T-helper 17 cell (primary cell): ENCODE results near the gene PDE9A. TPM values are rescaled to one million over a fixed set of nuclear protein-coding genes. Genes with fewer than 3 reads are reported as not detected.
A peak's percentile ranks its signal among the peaks of the same experiment; 100 is the strongest.

Experiments
- ATAC-seq: fragments of 150-1000 bp; cut with Tn5 transposase; 2 replicates; pipeline ENCODE4 v1.10.0; 2021; ENCODE audit warnings: mild to moderate bottlenecking, moderate library complexity
- DNase-seq, 3 donors: peaks; one replicate each; pipeline versions ENCODE4 v3.0.0 to v3.0.0-alpha.2; 2020 to 2021
- H3K9me3 ChIP-seq: one replicate; pipeline ENCODE4 v1.7.0; 2013; ENCODE audit warnings: low read length, mild to moderate bottlenecking; ENCODE audit not compliant: control insufficient read depth, poor library complexity, severe bottlenecking
- H3K27ac Mint-ChIP-seq: one replicate; pipeline ENCODE4 v1.8.0; 2022; ENCODE audit warnings: mild to moderate bottlenecking, moderate library complexity, mixed read lengths
- H3K27me3 Mint-ChIP-seq: one replicate; pipeline ENCODE4 v1.8.0; 2022; ENCODE audit warnings: mixed read lengths
- H3K36me3 Mint-ChIP-seq: one replicate; pipeline ENCODE4 v1.8.0; 2022; ENCODE audit warnings: low read depth, mixed read lengths
- H3K4me1 Mint-ChIP-seq: one replicate; pipeline ENCODE4 v1.8.0; 2022; ENCODE audit warnings: mild to moderate bottlenecking, mixed read lengths
- H3K4me3 Mint-ChIP-seq: one replicate; pipeline ENCODE4 v1.8.0; 2022; ENCODE audit warnings: mild to moderate bottlenecking, moderate library complexity, mixed read lengths
- total RNA-seq, 4 donors: library from RNA in 2 of 4; stranded (reverse) in 2 of 4; gene quantifications; one replicate each; pipeline ENCODE4 v1.2.3 and lab custom pipeline; 2022 to 2026

The PDE9A gene
- total RNA-seq, 2 donors from 2014 or later = 4.9 to 6.6 TPM

DNA sequence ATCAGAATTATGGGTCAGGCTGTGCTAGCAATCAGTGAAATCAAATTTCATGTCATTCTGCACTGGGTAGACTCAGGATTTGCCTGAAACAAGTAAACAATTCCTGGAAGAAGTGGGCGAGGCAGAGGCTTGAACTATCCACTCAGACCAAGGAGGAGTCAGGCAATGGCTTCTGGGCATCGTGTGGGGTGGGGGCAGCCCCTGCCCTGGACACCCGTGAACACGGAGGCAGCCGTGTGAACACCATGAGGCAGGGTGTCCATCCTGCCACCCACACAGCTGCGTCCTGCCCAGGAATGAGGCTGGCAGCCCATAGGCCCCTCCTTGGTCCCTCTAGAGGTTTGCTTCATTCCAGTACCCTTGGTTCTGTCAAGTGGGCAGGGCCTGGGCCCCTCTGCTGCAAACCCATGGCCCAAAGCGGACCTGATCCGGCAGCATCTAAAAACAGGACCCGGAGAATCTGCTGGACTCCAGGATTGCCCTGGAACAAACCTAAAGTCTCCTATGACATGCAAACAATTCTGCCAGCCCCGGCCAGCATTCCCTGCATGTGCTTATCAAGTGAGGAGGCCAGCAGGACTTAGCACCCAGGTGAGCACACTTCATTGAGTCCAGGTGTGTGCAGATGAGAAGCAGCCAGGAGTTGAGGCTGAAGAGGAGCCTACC is 69.5 kb downstream of the PDE9A start:
- Mint-ChIP-seq H3K36me3 (peaks cover 2% of the 10 kb centered on the region), H3K27ac (peak overlapping the region; percentile 81), H3K4me3 (no peak overlapping the region), H3K4me1 (peaks cover 15% of the 10 kb centered on the region), H3K27me3 (no peaks in the 10 kb centered on the region)
- no peak for ATAC-seq
- DNase-seq = no peak
- H3K9me3 ChIP-seq = no peaks in the 10 kb centered on the region

DNA sequence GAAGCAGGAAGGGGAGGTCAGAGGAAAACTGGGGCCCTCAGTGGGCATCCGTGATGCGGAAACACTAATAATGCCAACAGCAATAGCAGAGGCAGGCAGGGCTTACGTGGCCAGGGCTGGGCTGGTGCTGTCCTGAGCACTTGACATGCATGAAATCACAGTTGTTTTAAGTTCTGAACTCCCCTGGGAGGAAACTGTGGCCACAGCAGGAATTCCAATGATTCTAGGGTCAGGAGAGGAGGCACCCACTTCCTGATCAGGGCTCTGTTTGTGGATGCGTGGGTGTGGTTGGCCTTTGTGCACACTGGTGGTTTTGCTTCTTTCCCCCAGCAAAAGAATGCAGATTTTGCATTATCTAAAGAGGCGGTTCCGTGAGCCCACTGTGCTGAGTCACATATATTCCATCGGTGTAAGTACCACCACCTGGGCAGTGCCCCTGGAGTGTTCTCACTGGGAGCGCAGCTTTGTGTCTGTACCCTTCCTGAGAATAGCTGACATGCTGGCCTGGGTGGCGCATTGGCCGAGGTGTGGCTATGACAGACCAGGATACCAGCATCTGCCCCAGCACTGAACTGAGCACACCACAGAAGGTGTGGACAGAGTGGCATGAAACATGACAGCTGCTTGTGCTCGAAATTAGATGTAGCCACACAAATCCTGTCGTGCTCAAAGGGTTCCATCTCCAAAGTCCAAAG is 71.0 kb downstream of the PDE9A start:
- Mint-ChIP-seq H3K36me3 (peaks cover 4% of the 10 kb centered on the region), H3K27me3 (no peaks in the 10 kb centered on the region), H3K27ac (no peak overlapping the region), H3K4me3 (no peak overlapping the region), H3K4me1 (peaks cover 15% of the 10 kb centered on the region)
- no peaks in the 10 kb centered on the region for H3K9me3 ChIP-seq
- ATAC-seq (no peak), DNase-seq (no peak)

DNA sequence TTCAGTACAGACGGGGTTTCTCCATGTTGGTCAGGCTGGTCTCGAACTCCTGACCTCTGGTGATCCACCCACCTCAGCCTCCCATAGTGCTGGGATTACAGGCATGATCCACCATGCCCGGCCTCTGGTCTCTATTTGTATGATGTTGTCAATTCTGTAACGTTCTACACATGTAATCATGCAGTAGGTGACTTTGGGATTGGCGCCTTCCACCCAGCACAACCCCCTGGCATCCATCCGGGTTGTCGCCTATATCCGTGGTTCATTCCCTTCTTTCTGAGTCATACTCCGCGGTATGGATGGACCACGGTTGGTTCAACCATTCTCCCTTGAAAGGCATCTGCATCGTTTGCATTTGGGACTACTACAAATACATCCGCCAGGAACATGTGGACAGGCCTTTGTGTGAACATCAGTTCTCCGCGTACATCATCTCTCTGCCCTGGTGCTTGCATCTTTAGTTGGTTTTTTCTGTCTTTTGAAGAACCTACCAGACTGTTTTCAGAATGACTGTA is 72.1 kb downstream of the PDE9A start:
- no peak for DNase-seq
- no peaks in the 10 kb centered on the region for H3K9me3 ChIP-seq
- peaks cover 15% of the 10 kb centered on the region for H3K4me1 Mint-ChIP-seq
- H3K36me3 Mint-ChIP-seq = peaks cover 8% of the 10 kb centered on the region
- no peaks in the 10 kb centered on the region for H3K27me3 Mint-ChIP-seq
- no peak overlapping the region for H3K4me3 Mint-ChIP-seq
- no peak overlapping the region for H3K27ac Mint-ChIP-seq
- no peak for ATAC-seq

DNA sequence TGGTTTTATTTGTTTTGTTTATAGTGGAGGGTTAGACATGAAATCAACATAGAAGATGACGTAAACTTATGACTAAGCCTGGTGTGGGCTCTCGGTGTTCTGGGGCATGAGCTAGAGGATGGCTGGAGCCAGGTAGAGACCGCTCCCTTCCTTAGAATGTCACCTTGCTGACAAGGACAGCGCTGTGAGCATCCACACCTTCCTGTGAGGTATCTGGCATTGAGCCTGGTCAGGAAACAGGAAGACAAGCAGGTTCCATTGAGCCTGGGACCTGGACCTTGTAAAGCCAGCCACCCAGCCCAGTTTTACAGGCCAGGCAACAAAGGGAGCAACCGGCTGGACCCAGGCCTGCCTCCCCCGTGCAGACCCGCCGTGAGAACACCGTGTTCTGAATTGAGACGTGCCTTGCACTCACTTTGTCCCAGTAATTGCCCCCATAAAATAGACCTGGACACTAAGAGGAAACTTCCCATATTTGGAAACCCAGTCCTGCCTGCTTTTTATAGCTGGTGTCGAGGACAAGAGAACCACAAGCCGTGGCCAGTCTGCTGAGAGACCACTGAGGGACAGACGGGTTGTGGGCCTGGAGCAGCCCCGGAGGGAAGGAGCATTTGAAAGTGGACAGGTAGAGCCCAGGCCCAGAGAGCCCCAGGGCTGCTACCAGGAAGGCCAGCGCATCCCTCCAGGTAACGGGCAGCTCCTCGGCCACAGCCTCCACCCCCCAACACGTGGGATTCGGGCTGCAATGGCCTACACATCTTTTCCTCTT is 78.0 kb downstream of the PDE9A start:
- Mint-ChIP-seq H3K36me3 (peaks cover 8% of the 10 kb centered on the region), H3K4me3 (no peak overlapping the region), H3K27ac (no peak overlapping the region), H3K27me3 (no peaks in the 10 kb centered on the region), H3K4me1 (peaks cover 22% of the 10 kb centered on the region)
- H3K9me3 ChIP-seq = no peaks in the 10 kb centered on the region
- DNase-seq (no peak), ATAC-seq (no peak)

DNA sequence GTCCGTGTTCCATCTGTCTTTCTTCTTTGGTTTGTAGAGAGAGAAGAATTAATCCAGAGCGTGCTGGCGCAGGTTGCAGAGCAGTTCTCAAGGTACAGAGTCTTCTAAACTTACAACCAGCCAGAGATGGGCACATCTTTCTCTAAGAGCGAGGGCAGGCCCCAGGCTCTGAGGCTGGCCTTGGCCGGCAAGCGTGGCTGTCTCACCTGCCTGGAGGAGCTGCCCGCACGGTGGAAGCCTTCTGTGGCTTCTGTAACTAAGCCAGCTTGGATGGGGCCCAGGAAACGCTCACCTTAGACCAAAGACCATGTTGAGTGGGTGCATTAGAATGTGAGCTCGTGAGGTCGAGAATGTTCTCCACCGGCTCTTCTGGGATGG is 78.6 kb downstream of the PDE9A start:
- no peaks in the 10 kb centered on the region for H3K27me3 Mint-ChIP-seq
- DNase-seq (no peak), ATAC-seq (no peak)
- no peaks in the 10 kb centered on the region for H3K9me3 ChIP-seq
- H3K4me3 Mint-ChIP-seq = no peak overlapping the region
- H3K36me3 Mint-ChIP-seq = peaks cover 8% of the 10 kb centered on the region
- H3K27ac Mint-ChIP-seq = no peak overlapping the region
- peaks cover 23% of the 10 kb centered on the region for H3K4me1 Mint-ChIP-seq

DNA sequence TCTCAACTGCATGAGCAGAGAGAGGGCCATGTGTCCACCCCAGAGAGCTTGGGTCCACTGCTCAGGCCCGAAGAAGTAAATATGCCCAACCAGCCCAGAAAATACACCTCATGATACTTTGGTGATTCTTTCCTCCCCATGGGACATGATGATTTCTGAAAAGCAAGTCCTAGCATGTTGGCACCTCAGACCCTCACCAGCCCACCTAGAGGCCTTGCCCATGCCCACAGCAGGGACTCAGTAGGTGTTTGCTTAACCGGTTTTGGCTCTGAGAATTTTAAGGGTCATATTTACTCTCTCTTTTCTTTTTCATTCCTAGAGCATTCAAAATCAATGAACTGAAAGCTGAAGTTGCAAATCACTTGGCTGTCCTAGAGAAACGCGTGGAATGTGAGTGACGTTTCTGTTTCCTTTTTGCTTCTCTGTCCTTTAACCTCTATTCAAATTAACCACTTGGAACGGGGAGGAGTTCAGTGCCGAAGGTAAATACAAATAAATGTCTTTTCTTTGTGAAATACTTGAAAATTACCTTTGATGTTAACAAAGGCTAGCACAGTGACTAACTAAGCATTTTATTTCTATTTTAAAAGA is 79.7 kb downstream of the PDE9A start:
- H3K4me1 Mint-ChIP-seq = peaks cover 33% of the 10 kb centered on the region
- peaks cover 8% of the 10 kb centered on the region for H3K36me3 Mint-ChIP-seq
- H3K27ac Mint-ChIP-seq = peak overlapping the region; percentile 99
- no peak overlapping the region for H3K4me3 Mint-ChIP-seq
- no peaks in the 10 kb centered on the region for H3K9me3 ChIP-seq
- ATAC-seq (no peak), DNase-seq (no peak)
- H3K27me3 Mint-ChIP-seq = no peaks in the 10 kb centered on the region

DNA sequence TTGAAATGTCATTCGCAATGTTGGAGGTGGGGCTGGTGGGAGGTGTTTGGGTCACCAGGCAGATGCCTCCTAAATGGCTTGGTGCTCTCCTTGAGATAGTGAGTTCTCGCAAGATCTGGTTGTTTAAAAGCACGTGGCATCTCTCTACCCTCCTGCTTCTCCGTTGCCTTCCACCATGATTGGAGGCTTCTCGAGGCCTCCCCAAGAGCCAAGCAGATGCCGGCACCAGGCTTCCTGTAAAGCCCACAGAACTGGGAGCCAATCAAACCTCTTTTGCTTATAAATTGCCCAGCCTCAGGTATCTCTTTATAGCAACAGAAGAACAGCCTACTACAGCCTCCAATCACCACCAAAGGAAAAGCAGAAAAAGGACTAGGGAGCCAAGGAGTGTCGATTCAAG is 80.5 kb downstream of the PDE9A start:
- no peak for DNase-seq
- no peaks in the 10 kb centered on the region for H3K9me3 ChIP-seq
- Mint-ChIP-seq H3K4me3 (peak overlapping the region; percentile 4), H3K27ac (peak overlapping the region; percentile 99), H3K27me3 (no peaks in the 10 kb centered on the region), H3K4me1 (peaks cover 39% of the 10 kb centered on the region), H3K36me3 (peaks cover 8% of the 10 kb centered on the region)
- ATAC-seq = no peak

DNA sequence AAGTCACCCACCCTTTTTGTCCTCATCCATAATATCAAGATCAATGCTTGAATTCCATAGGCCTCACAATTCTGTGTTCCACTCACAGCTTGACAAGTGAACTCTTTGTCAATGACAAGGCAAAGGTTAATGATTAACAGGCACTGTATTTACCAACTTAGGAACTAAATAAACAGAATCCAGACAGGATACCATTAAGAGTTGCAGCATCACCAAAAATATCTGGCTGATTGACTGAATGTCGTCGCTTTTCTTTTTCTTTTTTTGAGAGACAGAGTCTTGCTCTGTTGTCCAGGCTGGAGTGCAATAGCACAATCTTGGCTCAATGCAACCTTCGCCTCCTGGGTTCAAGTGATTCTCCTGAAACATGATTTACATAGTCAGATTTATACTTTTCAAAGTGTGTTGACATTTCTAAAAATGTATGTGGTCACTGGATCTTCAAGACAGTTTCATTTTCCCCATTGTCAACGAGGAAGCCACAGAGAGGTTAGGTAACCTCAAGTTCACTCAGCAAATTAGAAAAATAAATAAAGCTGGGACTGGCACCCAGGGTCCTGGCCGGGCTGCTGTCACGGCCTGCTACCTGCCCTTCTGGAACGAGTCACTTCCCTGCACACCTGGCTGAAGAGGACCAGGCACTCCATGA is 81.0 kb downstream of the PDE9A start:
- Mint-ChIP-seq H3K27me3 (no peaks in the 10 kb centered on the region), H3K36me3 (peaks cover 5% of the 10 kb centered on the region), H3K4me1 (peaks cover 41% of the 10 kb centered on the region), H3K27ac (peak overlapping the region; percentile 99), H3K4me3 (no peak overlapping the region)
- DNase-seq (no peak), ATAC-seq (no peak)
- H3K9me3 ChIP-seq = no peaks in the 10 kb centered on the region

DNA sequence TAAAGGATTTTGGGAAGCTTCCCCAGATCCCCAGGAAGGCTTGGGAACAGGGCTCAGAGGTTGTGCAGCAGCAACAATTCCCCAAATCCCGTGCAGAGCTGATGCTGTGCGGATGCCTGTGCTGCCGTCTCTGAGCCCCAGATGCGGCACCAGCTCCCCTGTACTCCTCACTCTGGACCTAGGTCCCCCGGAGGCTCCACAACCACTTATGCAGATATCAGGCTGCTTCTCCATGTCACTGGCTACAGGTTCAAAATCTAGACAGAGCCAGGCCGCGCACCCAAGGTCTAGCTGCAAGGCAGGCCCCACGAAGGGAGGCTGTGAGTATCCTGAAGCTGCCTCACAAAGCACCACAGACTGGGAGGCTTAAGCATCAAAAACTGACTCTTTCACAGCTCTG is 81.6 kb downstream of the PDE9A start:
- H3K27ac Mint-ChIP-seq = peak overlapping the region; percentile 99
- ATAC-seq (no peak), DNase-seq (no peak)
- H3K9me3 ChIP-seq = no peaks in the 10 kb centered on the region
- H3K27me3 Mint-ChIP-seq = no peaks in the 10 kb centered on the region
- peaks cover 2% of the 10 kb centered on the region for H3K36me3 Mint-ChIP-seq
- H3K4me3 Mint-ChIP-seq = no peak overlapping the region
- H3K4me1 Mint-ChIP-seq = peaks cover 44% of the 10 kb centered on the region

DNA sequence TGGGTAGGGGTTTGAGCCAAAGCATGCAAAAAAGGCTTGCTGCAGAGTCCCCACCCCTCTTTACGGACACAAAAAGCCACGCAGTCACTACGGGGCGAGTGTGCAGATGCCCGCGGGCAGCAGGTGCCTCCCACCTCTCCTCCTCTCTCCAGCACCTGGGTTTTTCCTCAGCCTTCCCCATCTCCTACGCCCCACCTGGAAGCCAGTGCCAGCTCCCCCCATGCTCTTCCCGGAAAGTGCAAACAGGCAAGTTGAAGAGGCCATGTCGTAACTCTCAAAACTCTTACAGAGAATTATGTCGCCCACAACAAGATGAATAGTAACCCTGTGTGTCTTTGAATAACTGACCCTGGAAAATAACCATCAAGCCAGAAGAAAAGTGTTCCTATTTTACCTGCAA is 82.5 kb downstream of the PDE9A start:
- Mint-ChIP-seq H3K36me3 (peaks cover 2% of the 10 kb centered on the region), H3K27me3 (no peaks in the 10 kb centered on the region), H3K4me1 (peaks cover 47% of the 10 kb centered on the region)

DNA sequence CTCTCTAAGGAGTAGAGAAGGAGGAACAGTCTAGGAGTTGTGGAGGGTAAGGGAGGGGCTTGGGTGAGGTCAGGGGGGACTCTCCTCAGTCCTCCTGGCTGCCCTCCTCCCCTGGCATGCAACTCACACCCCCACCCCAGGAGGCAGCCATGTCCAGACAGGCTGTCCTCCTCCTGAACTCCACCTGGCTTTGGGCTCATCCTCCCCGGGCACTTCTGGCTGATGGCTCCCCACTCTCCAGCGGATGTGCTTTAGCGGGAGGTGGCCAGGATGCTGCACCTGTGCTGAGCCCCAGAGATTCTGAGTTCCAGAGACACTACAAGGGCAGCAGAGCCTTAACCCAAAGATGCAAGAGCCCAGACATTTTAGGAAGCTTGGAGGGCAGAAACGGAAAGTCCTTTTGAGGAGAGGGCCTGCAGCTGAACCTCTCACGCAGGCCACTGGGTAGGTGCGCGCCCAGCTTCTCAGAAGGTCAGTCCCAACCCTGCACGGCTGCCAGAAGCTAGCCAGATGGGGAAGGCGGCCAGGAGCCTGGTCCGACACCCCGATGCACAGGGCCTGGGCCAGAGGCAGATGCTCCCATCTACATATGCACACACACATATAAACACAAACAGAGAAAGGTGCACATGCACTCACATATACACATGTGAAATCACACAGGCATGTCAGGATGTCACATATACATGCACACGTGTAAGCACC is 83.4 kb downstream of the PDE9A start:
- Mint-ChIP-seq H3K4me1 (peaks cover 49% of the 10 kb centered on the region), H3K27ac (peak overlapping the region; percentile 99), H3K27me3 (no peaks in the 10 kb centered on the region), H3K36me3 (peaks cover 2% of the 10 kb centered on the region), H3K4me3 (peak overlapping the region; percentile 19)
- DNase-seq (no peak), ATAC-seq (no peak)
- no peaks in the 10 kb centered on the region for H3K9me3 ChIP-seq

More for the DNA sequence above, 82.5 kb downstream of the PDE9A start:
- DNase-seq (no peak), ATAC-seq (no peak)
- H3K9me3 ChIP-seq = no peaks in the 10 kb centered on the region
- Mint-ChIP-seq H3K27ac (peak overlapping the region; percentile 99), H3K4me3 (peak overlapping the region; percentile 15)

DNA sequence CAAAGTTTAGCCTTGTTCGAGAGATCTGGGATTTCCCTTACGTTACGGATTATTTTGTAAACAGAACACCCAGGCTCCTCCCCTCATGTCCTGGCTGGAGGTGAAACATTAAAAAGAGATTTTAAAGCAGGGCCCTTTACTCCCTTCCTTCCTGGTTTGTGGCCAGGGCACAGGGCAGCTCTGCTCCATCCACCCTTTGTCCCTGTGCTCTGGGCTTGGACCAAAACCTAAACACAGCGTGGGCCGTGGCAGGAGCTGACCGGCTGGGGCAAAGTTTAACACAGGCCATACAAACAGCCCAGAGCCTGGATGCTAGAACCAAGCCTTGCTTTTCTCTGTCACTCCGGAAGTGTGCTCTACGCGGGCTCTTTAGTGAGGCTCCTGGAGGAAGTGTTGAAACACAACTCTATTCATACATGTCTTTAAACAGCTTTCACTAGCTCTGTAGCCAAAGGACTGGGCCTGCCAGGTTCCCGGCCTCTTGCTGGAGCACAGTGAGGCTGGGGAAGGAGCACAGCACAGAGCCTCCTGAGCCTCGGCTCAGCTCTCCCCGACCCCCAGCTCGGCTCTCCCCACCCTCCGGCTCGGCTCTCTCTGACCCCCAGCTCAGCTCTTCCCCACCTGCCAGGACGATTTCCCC is 84.7 kb downstream of the PDE9A start:
- ATAC-seq (peak; percentile 85), DNase-seq (no peak)
- Mint-ChIP-seq H3K4me1 (peaks cover 47% of the 10 kb centered on the region), H3K27me3 (no peaks in the 10 kb centered on the region), H3K36me3 (peaks cover 2% of the 10 kb centered on the region), H3K27ac (peak overlapping the region; percentile 99), H3K4me3 (peak overlapping the region; percentile 75)
- H3K9me3 ChIP-seq = no peaks in the 10 kb centered on the region
